Epithelial cell of esophagus (primary cell): ENCODE measurements around the gene EXOC3L2.

Source experiments
- DNase-seq: peaks from one replicate; pipeline ENCODE4 v3.0.0; 2010; ENCODE audit warnings: low read depth
- H3K4me3 ChIP-seq: 2 replicates; pipeline ENCODE4 v1.5.1; 2011; ENCODE audit warnings: mild to moderate bottlenecking, low read length, control low read depth
- CTCF ChIP-seq: IDR thresholded peaks from 2 replicates; pipeline ENCODE4 v1.5.1; 2011; ENCODE audit warnings: low read depth, mild to moderate bottlenecking, low read length, control low read depth, inconsistent platforms; ENCODE audit not compliant: insufficient read depth; ENCODE audit errors: missing control alignments

EXOC3L2 gene

GRCh38 chr19:45256836-45257235 is 11.6 kb upstream of the EXOC3L2 start:
- no peak for TF ChIP-seq CTCF
- no peak overlapping the region for H3K4me3 ChIP-seq
- DNase-seq, result no peak

- H3K4me3 ChIP-seq, result no peak overlapping the region
- no peak for DNase-seq
- no peak for TF ChIP-seq CTCF
Measured at GRCh38 chr19:45255611-45256157, 10.5 kb upstream of the EXOC3L2 start.

- TF ChIP-seq CTCF, result peak; percentile 30
- H3K4me3 ChIP-seq, result no peak overlapping the region
- no peak for DNase-seq
Measured at GRCh38 chr19:45254044-45254531, 8.9 kb upstream of the EXOC3L2 start.

GRCh38 chr19:45253396-45254027 is 8.3 kb upstream of the EXOC3L2 start:
- TF ChIP-seq CTCF, result no peak
- DNase-seq, result peak; percentile 63
- H3K4me3 ChIP-seq, result no peak overlapping the region

GRCh38 chr19:45251452-45252354 is 6.5 kb upstream of the EXOC3L2 start:
- H3K4me3 ChIP-seq, result peak overlapping the region; percentile 88
- TF ChIP-seq CTCF, result no peak
- DNase-seq, result peak; percentile 7

- no peak for TF ChIP-seq CTCF
- peak within 1 kb of the TSS; percentile 88 for H3K4me3 ChIP-seq
- DNase-seq, result peak; percentile 84
Measured at GRCh38 chr19:45250832-45251451, 5.7 kb upstream of the EXOC3L2 start, which contains the start of gene MARK4. TSS of gene MARK4 (plus strand) at chr19:45251271. CDS start at chr19:45251589, 318 bp downstream.
